ENCODE results near the gene CTTNBP2NL.

DNA sequence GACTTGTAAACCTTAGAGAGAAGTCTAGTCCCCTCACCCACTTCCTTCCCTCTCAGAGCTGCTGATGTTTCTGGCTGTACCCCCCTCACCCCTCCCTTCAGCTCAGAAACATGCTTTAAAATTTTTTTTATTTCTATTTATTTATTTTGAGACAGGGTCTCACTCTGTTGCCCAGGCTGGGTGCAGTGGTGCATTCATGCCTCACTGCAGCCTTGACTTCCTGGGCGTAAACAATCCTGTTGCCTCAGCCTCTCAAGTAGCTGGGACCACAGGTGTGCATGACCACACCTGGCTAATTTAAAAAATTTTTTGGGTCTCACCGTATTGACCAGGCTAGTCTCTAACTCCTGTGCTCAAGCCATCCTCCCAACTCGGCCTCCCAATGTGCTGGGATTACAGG, 109.9 kb downstream of the CTTNBP2NL start:
- TF ChIP-seq EZH2phosphoT487 (IDR thresholded peaks at IDR 0.05; ENCODE audit: low read depth, severe bottlenecking, unreplicated experiment), result no peak
- TF ChIP-seq, protein P1, sequence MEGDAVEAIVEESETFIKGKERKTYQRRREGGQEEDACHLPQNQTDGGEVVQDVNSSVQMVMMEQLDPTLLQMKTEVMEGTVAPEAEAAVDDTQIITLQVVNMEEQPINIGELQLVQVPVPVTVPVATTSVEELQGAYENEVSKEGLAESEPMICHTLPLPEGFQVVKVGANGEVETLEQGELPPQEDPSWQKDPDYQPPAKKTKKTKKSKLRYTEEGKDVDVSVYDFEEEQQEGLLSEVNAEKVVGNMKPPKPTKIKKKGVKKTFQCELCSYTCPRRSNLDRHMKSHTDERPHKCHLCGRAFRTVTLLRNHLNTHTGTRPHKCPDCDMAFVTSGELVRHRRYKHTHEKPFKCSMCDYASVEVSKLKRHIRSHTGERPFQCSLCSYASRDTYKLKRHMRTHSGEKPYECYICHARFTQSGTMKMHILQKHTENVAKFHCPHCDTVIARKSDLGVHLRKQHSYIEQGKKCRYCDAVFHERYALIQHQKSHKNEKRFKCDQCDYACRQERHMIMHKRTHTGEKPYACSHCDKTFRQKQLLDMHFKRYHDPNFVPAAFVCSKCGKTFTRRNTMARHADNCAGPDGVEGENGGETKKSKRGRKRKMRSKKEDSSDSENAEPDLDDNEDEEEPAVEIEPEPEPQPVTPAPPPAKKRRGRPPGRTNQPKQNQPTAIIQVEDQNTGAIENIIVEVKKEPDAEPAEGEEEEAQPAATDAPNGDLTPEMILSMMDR (IDR thresholded peaks at IDR 0.05; ENCODE audit: poor library complexity), result no peak
- TF ChIP-seq EZH2 (IDR thresholded peaks at IDR 0.05; ENCODE audit: borderline replicate concordance), result no peak
